Suppressor macrophage treated with lipopolysaccharide for 4 hours (primary cell): ENCODE data around the gene NCOA3.

ENCODE experiments used
- DNase-seq: peaks from one replicate; pipeline ENCODE4 v3.0.0-alpha.2; 2020

The NCOA3 gene

GRCh38 chr20:47605673-47606413 lies 104.2 kb downstream of the NCOA3 start:
- no peak for DNase-seq

GRCh38 chr20:47606414-47606982 lies 104.8 kb downstream of the NCOA3 start:
- DNase-seq: no peak

DNA sequence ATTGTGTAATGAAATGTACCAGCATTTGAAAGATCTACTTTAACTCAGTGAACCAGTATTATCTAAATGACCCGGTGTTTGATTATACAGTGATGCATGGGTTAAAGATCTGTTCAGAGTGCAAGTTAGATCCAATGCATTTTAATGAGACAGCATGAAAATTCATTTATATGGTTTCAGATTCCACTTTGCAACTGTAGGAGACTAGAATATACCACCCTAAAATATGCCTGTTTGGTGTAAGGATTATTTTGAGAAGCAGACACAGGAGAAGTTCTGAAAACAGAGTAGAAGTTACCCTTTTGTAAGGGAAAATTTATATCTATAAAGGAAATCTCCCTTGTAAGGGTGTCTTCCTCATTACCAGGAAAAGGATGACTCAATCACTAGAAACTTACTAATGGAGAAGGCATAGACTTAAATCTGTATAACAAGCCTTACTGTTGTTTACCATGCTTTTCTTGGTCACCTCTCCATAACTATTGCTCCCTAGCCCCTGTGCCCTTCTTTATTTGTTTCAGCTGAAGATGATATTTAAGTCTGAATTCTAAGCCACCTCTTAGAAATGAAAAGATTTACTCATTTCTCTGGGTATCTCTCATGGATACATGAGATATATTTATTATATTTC lies 105.4 kb downstream of the NCOA3 start:
- DNase-seq: peak; percentile 69

DNA sequence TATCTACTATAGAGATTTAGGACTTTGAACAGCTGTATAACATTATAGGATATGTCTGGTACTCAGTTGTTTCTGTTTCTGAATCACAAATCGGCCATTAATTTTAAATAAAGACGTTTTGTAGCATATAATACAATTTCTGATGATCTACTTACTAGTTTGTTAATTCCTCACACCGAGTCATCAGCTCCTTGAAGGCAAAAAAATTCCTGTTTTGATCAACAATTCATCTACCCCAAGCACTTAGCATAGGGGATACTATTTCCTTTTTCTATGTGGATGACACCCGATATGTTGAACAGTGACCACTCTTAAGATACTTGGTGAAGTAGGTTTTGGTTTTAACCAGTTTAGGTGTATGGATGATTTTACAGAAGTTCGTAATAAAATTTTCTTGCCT lies 107.3 kb downstream of the NCOA3 start:
- peak; percentile 44 for DNase-seq

- DNase-seq: peak; percentile 80
Observed at GRCh38 chr20:47610247-47610944, 108.7 kb downstream of the NCOA3 start.

DNA sequence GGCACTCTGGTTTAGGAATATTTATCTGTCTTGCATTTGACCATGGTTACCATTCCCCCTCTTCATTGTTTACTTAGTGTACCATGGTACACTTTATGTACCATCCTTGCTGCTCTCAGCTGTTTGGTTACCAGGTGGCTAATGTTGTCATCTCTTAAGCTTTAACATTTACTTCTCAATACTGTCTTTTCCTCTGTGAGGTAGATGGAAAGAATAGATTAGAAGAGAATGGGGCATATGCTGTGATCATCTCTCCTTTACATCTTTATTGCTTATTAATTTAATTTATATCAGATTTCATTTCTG lies 109.2 kb downstream of the NCOA3 start:
- no peak for DNase-seq

- no peak for DNase-seq
Observed at GRCh38 chr20:47611785-47612184, 110.1 kb downstream of the NCOA3 start.

- DNase-seq: no peak
Observed at GRCh38 chr20:47612670-47613069, 111.0 kb downstream of the NCOA3 start.

DNA sequence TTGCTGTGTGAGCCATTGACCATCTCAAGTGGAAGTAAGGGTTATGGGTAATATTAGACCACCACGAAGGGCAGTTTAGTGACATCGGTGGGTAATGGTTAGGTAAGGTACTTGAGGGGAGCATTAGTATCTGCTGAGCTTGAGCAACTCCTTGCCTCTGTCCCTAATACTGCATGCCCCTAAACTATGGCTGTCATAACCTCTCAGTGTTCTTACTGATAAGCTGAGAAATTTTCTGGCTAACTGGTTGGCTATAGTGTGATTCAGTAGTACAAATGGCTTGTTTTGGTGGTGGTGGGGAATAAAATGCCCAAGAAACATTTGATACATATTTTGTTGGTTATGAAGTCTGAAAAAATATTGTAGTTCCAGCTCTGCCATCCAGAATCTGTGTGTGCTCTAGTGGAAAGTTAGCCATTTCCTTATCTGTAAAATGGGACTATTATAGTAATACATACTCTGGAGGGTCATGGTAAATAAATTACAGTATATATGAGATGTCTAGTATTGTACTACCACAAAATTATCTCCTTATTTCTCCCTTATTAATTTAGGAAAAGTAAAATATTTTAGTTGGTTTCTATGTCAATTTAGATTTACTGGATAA lies 113.1 kb downstream of the NCOA3 start:
- no peak for DNase-seq

- DNase-seq: no peak
Observed at GRCh38 chr20:47618479-47618878, 116.8 kb downstream of the NCOA3 start.

DNA sequence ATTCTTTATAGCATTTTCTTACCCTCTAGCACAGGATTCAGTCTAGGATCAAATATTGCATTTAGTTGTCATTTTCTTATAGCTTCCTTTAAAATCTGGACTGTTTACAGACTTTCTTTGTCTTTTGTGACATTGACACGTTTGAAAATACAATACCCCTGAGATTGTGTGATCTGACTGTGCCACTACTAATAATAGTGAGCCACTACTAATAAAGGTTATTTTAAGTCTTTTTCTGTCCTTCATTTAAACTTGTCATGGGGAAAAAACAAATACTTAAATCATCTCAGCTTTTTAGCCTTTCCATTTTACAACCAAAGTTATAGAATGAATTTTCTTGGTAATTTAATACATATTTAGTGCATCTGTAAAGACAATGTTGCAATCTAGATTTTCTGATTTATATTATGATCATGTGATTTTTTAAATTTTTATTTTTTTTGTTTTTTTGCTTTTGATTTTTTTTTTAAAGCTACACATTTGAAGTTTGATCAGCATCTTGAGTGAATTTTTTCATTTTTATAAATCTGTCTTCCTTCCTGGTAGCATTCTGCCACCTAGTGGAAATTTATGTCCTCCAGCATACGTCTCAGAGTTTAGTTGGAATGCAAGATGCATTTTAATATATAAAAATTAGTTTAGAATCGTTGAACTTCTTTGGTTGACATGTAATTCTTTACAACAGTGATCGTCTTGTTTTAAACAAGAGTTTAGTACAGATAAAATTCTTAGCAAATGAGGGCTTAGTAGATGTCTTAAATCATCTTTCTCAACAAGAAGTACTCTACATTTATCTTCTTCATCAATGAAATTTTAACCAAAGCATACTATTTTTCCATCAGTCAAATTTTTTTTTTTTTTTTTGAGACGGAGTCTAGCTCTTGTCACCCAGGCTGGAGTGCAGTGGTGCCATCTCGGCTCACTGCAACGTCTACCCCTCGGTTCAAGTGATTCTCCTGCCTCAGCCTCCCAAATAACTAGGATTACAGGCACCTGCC lies 119.4 kb downstream of the NCOA3 start:
- peak; percentile 65 for DNase-seq

- no peak for DNase-seq
Observed at GRCh38 chr20:47622118-47622665, 120.5 kb downstream of the NCOA3 start.

DNA sequence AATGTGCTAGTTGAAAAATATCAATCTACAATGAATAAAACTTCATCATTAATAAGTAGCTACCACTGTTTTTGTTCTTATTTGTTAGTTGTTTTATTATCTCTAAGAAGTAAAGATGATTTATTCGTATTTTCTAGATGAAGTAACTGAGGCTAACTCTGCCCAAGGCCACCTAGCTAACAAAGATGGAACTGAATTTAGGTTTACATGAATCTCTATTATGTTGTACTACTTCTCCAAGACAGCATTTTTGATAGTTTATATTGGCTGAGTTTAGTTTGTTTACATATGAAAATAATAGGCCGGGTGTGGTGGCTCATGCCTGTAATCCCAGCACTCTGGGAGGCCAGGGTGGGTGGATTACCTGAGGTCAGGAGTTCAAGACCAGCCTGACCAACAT lies 121.5 kb downstream of the NCOA3 start:
- no peak for DNase-seq

GRCh38 chr20:47627540-47627939 lies 125.9 kb downstream of the NCOA3 start:
- DNase-seq: no peak

DNA sequence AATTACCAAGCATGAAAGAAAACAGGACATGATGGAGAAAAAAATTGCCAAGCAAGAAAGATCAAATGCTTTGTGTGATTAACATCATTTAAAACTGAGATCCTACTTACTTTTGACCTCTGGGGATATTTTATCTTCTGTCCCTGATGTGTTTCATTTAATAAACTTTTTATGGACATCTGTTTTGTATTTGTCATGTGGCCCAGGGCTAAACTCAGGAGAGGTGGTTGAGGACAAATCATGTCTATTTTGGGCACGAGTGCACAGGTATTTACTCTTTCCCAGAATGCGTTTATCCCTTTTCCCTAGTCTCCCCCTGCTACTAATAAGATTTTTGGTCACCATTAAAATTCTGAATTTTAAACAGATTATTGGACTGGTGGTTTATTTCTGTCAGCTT lies 128.2 kb downstream of the NCOA3 start:
- no peak for DNase-seq

DNA sequence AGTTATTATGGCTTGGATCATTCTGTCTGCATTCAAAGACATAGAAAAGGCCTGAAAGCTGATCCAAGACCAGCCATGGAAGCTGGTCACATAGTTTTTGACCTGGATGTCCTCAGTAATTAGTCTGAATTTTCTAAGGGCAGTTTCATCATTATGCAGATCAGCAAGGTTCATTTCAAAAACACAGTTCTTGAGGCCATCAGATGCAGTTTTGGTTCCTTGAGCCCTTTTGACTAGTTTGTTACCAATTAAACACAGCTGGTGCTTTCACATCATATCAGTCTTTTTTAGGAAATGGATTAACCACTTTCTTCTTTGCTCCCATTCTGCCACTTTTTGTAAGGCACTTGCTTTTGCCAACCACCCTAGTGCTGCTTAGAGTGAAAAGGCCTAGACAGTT lies 129.4 kb downstream of the NCOA3 start:
- DNase-seq: no peak

- no peak for DNase-seq
Observed at GRCh38 chr20:47635256-47635655, 133.6 kb downstream of the NCOA3 start.

- no peak for DNase-seq
Observed at GRCh38 chr20:47638851-47639250, 137.2 kb downstream of the NCOA3 start.

DNA sequence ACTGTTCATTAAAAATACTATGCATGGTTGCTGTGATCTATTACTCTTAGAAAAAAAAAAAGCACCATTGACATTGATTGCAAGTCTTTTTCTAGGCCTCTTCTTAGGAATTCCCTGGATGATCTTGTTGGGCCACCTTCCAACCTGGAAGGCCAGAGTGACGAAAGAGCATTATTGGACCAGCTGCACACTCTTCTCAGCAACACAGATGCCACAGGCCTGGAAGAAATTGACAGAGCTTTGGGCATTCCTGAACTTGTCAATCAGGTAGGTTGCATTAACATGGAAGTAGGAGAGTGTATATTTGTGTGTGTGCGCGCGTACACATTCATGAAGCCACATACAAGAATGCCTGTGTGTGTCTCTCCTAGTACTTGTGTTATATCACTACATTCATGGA lies 140.4 kb downstream of the NCOA3 start:
- DNase-seq: no peak

DNA sequence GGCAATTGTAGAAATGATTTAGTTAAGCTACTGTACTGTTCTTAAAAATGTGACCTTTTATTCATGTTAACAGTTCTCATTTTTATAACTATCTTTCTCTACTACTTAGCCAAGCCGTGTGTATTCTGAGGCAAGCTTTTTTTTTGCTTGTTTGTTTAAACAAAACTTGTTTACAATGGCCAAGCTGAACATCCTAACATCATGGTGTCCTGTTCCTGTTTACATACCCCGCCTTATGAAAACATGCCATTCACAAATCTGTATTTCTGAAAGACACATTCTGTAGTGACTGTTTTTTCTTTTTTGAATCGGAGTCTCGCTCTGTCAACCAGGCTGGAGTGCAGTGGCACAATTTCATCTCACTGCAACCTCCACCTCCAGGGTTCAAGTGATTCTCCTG lies 140.9 kb downstream of the NCOA3 start:
- DNase-seq: no peak

DNA sequence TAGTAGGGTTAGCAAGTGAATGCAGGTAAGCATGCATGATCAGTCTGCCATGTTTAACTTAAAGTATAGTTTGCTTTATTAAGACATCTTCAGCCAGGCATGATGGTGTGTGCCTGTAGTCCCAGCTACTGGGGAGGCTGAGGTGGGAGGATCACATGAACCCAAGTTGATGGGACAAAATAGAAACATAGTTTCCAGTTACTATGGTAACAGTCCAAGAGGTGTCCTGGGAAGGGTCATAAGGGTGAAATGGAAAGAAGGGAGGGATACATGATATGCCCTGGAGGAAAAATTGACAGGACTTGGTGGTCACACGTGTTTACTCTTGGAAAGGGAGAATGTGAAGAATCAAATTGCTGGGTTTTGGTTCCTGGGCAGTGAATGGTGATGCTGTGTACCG lies 143.9 kb downstream of the NCOA3 start:
- no peak for DNase-seq

GRCh38 chr20:47647994-47648393 lies 146.3 kb downstream of the NCOA3 start:
- DNase-seq: no peak
